ENCODE data around the gene SFSWAP.

The SFSWAP gene

DNA sequence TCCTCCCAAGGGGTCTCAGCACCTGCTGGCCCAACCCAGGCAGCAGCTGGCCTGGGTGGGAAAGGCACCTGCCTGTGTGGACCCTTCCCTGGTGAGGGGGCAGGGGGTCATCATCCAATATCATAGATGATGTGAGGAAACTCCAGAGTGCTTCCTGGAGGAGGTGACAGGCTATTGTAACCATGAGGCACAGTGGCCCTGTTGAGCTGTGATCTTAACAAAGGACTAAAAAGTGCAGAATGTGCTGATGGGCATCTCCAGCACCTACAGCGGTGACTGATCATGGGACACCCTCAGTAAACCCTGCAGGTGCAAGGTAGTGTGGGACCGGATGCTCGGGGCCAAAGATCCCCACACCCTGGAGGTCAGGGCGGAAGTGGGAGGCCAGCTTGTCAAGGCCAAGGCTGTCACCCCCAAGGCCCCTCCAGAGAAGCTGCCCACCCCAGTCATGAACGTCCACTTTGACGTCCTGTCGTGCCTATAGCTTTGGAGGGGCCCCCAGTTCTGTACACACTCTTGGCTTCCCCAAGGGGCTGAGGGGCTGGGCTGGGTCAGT, 124.8 kb downstream of the SFSWAP start:
- DNase-seq (ENCODE audit: low read depth): no peak

DNA sequence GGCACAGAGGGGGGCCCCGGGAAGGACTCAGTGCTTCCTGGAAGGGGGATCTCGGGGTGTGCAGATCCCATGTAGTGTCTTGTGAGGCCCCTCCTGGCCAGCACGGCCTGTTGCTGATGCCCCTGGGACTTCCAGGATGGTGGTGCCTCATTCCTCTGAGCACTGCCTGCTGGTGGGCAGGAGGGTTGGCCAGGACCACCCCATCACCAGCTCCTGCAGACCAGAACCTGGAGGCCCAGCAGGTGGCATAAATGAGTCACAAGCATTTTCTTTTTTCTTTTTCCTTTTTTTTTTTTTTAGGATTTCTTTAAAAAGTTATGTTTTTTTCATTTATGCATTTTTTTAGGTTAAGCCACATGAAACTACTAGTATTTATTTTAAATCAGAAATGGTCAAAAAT, 125.3 kb downstream of the SFSWAP start:
- DNase-seq (ENCODE audit: low read depth): no peak

DNA sequence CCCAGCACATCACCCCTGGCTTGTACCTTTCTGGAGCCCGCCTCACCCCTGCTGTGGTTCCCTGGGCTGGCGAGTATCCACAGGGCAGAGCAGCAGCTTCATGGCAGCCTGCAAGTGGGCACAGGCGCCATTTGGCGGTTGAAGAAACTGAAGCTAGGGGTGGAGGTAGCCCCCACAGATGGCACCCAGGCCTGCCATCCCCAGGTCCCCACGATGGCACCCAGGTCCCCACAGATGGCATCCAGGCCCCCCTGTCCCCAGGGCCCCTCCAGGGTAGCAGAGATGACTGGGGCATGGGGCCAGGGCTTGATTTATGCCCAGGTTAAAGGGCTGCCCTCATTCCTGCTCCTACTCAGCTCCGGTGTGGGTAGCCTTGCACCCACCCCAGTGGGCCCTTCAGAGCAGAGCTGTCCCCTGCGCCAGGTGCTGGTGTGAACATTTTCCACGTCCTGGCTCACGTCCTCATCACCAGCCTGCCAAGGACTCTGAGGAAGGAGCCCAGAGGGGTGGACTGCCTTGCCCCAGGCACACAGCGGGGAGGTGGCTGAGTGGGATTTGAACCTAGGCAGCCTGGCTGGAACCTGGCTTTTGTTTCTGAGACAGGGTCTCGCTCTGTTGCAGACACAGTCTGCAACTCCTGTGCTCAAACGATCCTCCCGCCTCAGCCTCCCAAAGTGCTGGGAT, 126.0 kb downstream of the SFSWAP start:
- no peak for DNase-seq (ENCODE audit: low read depth)

DNA sequence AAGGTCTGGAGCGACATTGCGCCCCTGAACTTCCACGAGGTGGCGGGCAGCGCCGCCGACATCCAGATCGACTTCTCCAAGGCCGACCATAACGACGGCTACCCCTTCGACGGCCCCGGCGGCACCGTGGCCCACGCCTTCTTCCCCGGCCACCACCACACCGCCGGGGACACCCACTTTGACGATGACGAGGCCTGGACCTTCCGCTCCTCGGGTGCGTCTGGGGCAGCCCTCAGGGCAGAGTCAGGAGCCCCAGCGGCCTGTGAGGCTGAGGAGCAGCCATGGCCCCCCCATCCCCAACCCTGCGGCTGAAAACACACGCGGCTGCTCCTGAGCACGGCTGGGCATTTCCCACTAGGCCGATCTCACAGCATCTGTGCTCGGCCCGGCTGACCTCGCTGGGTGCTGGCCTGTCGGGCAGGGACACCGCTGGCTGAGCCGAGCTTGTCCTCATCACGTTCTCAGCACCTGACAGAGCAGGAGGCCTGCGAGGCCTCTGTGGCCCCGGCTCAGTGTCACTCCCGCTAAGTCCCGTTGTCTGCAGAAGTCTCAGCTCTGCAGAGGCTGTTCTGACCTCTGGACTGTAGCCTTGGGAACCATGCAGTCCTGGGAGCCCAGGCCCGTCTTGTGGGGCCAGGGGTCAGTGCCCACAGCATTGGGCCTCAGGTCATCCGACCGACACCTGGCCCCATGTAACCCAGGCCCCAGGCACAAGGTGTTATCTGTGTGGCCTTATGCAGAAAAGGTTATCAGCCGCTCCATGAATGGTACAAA, 129.9 kb downstream of the SFSWAP start:
- no peak for DNase-seq (ENCODE audit: low read depth)

DNA sequence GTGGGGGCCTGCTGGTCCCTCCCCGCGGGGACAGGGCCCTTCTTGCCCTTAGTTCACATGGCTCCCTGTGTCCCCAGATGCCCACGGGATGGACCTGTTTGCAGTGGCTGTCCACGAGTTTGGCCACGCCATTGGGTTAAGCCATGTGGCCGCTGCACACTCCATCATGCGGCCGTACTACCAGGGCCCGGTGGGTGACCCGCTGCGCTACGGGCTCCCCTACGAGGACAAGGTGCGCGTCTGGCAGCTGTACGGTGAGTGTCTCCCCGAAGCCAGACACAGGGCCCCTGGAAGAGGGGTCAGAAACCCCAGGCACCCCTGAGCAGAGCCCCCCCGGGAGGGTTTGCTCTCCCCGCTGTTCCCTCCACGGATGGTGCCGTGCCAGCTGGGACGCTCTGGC, 130.7 kb downstream of the SFSWAP start:
- DNase-seq (ENCODE audit: low read depth): no peak

DNA sequence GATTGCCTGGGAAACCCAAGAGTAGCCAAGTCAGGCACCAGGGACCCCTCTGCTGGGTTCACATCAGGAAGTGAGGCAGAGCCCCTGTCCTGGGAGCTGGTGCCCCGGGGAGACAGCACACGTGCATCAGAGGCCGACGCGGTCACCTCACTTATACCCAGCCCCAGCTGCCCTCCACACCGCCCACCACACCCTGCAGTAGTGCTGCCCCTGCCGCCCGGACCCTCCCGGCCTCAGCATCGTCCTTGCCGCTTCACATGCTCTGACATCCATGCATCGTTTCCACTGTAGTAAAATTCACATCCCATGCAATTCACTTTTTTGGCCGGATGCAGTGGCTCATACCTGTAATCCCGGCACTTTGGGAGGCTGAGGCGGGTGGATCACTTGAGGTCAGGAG, 131.3 kb downstream of the SFSWAP start:
- DNase-seq (ENCODE audit: low read depth): no peak

DNA sequence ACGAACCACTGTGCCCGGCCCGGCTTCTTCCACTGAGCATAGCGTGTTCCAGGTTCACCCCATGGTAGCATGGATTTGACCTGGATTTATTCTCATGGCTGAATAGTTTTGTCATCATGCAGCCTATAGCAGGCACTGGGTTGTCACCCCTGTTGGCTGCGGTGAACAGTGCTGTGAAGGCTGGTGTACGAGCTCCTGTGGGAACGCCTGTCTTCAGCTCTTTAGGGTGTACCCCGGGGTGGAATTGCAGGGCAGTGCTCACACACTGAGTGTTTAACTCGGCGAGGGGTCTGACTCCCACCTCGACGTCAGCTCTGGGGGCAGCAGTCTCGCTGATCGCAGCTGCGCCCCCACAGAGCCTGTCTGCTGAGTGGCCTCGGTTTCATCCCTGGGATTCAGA, 132.6 kb downstream of the SFSWAP start:
- DNase-seq (ENCODE audit: low read depth): no peak

DNA sequence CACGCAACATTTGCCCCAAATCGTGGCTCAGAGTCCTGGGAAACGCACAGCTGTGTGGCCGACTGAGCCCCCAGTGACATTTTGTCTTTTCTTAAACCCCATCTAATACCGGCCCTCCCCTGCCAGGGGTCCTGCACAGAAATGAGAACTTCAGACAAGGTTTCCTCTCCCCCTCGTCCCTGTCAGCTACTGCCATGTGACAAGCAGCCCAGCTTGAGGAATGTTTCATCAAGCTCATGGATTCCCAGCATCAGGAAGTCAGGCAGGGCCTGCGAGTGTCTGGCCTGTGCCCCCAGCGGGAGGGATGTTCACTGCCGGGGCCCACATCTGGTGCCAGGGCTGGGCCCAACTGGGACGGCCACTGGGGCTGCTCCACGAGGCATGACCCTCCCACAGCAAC, 133.2 kb downstream of the SFSWAP start:
- DNase-seq (ENCODE audit: low read depth): no peak

- DNase-seq (ENCODE audit: low read depth): no peak
Measured at GRCh38 chr12:131844656-131845055, 133.8 kb downstream of the SFSWAP start.

- DNase-seq (ENCODE audit: low read depth): no peak
Measured at GRCh38 chr12:131845121-131845520, 134.2 kb downstream of the SFSWAP start.

GRCh38 chr12:131847456-131847855, 136.6 kb downstream of the SFSWAP start:
- no peak for DNase-seq (ENCODE audit: low read depth)

DNA sequence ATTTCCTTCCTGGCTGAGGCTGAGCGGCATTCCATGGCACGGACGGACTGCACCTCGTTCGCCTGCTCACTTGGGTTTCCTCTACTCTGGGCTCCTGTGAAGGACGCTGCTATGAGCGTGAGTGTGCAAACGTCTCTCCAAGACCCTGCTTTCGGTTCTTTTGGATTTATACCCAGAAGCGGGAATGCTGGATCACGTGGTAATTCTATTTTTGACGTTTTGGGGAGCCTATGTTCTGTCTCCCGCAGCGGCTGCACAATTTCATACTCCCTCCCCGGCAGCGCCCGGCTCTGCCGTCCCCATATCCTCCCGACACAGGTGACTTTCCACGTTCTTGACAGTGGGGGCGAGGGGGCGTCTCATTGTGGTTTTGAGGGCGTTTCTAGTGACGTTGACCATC, 137.9 kb downstream of the SFSWAP start:
- DNase-seq (ENCODE audit: low read depth): no peak
